Measurements from ENCODE around the gene ENTPD8.

Gene ENTPD8, protein sequence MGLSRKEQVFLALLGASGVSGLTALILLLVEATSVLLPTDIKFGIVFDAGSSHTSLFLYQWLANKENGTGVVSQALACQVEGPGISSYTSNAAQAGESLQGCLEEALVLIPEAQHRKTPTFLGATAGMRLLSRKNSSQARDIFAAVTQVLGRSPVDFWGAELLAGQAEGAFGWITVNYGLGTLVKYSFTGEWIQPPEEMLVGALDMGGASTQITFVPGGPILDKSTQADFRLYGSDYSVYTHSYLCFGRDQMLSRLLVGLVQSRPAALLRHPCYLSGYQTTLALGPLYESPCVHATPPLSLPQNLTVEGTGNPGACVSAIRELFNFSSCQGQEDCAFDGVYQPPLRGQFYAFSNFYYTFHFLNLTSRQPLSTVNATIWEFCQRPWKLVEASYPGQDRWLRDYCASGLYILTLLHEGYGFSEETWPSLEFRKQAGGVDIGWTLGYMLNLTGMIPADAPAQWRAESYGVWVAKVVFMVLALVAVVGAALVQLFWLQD

DNA sequence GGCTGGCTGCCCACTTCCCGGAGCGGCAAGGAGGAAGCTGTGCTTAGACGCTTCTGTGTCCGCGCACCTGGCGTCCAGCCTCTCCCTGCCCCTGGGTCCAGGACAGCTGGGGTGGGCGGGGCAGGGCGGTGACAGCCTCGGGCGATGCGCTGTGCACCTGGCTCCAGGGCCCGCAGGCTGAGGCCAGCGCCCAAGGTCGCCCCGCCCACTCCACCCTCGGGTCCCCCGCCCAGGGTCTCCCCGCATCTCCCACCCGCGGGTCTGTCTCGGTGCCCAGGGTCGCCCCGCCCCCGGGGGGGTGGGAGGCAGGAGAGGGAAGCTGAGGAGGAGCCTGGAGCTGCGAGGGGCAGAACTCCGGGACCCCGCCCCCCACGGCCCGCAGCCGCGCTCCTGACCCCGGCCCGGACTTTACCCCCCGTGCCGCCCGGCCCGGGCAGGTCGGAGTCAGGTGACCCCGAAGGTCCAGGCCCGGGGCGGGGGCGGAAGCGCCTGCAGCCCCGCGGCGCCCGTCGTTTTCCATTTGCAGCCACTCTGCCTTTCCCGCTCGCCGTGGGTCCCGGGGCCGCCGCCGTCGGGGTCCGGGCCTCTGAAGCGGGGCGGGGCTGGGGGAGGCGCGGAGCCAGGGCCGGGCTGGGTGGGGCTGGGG is at the start of gene ENTPD8:
Gene ENTPD8 (minus strand): TSS at position 69 of the 646 bp plus-strand sequence. CDS start 3,072 bp downstream, outside the sequence.
- DNase-seq = peak; percentile 86

DNA sequence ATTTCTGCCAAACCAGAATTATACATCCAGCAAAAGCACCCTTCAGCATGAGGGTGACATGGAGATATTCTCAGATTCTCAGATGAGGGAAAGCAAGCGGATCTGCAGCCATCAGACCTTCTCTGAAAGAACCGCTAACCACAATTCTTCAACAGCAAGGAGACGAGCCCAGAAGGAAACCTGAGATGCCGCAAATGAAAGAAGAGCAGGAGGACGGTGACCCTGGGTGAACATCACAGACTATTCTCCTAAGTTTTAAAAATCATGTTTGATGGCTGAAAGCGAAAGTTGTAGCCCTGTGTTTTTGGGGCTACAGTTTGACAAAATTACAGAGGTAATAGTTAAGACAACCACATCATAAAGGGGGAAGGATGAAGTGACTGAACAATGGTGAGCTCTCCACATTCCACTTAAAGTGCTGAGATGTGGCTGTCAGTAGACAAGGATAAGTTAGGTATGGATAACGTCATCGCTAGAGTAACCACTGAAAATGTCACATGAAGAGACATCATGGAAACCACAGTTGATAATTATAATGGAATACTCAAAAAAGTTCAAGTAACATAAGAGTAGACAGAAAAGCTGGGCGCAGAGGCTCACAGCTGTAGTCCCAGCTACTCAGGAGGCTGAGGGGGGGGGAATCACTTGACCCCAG is 49.5 kb upstream of the ENTPD8 start:
- no peak for DNase-seq

GRCh38 chr9:137488906-137489305 is 47.7 kb upstream of the ENTPD8 start:
- DNase-seq = no peak

DNA sequence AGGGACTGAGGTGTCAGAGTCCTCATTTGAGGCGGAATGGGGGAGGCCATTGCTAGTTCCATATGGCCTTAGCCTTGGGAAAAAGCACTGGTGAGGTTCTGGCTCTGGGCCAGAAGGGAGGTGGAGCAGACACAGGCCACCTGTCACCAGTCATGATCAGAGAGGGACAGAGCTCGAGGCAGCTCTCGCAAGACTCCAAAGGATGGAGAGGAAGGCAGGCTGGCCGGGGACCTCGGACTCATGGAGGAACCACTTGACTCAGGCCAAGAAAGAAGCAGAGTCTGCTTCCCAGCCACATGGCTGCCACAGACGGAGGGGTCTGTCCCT is 47.1 kb upstream of the ENTPD8 start:
- peak; percentile 57 for DNase-seq

- DNase-seq = peak; percentile 75
These were observed 46.5 kb upstream of the ENTPD8 start for GRCh38 chr9:137487454-137488326.

GRCh38 chr9:137486545-137487453 is 45.6 kb upstream of the ENTPD8 start:
- no peak for DNase-seq

DNA sequence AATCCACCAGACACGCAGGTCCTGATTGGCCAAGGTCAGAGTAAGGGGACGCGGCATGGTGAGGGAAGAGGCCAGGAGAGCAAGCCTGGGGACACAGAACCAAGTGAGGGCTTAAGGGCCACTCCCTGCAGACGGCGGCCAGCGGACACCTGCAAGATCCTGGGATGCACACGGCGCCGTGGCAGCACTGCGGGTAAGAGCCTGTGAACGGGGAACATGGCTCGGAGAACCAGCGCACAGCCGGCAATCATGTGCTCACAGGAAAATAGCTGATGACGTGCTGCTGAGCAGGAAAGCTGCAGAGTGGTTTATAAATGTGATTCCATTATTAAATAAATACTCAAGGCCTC is 45.0 kb upstream of the ENTPD8 start:
- no peak for DNase-seq

GRCh38 chr9:137485343-137486140 is 44.4 kb upstream of the ENTPD8 start:
- peak; percentile 62 for DNase-seq

DNA sequence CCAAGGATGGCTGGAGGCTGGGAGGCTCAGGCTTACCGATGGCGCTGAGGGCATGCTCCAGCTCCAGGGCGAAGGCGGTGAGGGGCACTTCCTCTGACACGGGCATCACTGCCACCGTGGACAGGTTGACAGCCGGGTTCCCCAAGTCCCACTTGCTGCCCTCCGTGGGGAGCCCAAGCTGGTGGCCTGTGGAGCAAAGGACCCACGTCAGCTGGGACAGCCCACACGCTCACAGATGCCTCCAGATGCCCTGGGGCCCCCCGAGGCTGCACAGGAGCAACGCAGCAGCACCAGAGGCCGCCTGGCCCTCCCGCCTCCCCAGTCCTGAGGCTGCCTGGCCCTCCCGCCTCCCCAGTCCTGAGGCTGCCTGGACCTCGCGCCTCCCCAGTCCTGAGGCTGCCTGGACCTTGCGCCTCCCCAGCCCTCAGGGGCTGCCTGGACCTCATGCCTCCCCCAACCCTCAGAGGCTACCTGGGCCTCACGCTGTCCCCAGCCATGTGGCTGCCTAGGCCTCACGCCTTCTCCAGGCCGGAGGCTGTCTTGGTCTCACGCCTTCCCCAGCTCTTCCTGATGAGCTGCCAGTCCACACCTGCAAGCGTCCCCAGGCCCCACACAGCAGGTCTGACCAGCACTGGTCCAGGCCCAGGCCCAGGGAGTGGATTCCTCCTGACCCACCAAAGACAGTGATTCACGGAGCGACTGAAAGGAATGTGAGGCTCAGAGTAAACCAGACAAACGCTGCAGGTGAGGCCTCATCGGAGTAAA is 43.6 kb upstream of the ENTPD8 start:
- no peak for DNase-seq

DNA sequence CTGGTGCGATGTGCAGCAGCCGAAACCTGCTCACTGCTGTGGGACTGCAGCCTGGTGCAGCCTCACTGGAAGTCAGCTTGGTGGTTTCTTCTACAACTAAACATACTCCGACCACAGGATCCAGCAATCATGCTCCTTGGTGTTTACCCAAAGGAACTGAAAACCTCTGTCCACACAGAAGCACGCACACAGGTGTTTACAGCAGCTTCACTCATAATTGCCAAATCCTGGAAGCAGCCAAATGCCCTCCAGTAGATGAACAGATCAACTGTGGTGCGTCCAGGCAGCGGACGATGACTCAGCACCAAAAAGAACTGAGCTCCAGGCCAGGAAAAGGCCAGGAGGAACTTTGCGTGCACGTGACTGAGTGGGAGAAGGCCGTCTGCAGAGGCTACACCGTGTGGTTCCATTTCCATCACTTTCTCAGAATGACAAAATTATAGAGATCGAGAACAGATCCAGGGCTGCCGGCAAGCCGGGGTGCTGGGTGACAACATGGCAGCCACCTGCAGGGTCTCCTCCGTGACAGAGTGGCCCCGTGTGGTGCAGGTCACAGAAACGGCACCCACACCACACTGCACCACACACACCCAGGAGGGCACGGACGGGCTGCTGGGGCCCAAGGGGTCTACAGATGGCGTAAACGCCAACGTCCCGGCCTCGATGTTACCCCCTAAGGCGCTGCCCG is 41.1 kb upstream of the ENTPD8 start:
- DNase-seq = no peak

DNA sequence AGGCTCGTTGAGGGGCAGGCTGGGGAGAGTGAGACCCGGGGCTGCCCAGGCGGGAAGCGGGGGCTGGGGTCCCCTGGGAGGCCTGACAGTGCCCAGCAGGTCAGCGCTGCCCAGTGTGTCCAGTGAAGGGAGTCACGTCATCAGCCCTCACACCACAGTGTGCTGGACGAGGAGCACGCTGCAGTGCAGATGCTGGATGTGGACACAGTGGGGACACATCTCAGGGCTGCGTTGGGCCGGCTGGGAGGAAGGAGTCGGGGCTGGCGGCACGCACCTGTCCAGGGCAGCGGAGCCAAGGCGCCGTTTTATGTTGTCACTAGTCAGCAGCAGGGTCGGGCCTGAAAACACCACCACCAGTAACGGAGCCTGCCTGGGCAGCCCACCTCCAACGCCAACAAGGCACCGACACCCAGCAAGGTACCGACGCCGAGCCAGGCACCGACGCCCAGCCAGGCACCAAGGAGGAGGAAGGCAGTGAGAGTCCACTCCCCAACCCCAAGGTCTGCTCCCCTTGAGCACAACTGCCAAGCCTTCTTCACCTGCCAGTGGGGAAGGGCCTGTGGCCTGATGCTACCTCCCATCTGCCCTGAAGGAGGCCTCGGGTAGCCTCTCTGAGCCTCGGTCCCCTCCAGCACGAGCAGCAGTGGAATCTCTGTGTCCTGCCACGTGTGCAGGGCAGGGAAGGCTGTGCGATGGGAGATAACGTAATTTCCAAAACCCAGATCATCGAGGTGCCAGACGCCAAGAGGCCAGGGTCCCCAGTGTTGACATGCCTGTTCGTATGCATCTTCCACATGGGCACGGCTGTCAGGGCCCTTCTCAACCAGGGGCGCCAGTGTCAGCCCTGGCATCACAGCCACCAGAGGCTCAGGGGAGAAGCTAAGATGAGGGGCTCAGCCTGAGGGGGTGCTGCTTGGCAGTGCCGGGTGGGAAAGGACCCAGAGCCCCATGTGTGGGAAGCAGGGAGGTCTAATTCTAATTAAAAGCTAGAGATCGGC is 39.8 kb upstream of the ENTPD8 start:
- no peak for DNase-seq

- DNase-seq = no peak
These were observed 38.9 kb upstream of the ENTPD8 start for GRCh38 chr9:137479892-137480685.

DNA sequence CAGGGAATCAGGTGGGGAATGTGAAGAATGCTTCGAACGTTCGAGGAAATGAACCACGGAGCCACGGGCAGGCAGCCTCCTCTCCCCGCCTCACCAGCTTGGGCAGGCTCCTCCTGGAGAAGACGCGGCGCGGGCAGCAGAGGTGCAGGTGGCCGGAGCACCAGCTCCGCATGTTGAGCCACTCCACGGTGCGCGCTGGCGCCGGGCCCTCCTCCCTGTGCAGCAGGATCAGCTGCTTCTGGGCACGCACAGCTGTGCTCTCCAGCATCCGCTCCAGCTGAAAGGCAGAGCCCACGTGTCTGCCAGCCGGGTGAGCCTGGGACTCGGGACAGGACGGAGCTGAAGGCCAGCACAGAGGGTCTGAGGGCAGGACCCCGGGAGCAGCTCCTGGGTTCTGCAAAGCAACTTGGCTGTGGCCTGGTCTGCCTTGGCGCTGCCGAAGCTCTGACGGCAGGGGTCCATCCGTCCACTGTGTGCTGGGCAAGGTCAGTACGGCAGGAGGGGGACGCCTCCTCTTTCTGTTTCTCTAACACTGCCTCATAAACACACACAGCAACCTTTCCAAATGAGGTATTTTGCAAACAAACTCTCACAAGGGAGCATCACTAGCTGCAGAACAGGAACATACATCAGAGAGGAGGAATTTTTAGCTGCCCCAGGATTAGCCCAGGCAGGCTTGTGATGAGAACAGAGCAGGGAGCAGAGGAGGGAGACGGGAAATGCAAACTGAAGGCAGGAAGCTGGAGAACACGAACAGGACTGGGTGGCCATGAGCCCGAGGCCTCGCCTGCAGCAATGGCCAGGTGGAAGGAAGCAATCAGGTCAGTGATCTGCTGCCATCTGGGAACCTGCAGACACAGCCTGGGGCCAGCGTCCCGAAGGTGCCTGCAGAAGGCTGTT is 38.1 kb upstream of the ENTPD8 start:
- DNase-seq = no peak

DNA sequence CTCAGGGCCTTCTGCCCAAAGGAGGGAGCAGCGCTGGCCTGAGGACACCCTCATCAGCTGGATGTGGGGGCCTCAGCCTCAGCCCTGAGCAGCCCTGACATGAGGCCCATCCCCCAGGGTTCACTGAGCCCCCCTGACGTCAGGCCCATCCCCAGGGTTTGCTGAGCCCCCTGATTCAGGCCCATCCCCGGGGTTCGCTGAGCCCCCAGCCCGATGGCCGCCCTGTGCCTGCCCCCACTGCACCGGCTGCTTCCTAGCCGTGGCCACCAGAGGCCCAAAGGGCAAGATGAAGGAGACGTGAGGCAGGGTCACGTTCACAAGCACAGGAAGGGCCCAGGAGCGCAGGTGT is 37.4 kb upstream of the ENTPD8 start:
- no peak for DNase-seq

- DNase-seq = no peak
These were observed 36.8 kb upstream of the ENTPD8 start for GRCh38 chr9:137477778-137478612.
